ENCODE data around the gene HIBCH.
"Not testable (repeated sequence)": the region's sequence is repeated elsewhere in the genome, so short reads cannot be mapped to it uniquely, and the experiment has no call there.

Gene HIBCH

DNA sequence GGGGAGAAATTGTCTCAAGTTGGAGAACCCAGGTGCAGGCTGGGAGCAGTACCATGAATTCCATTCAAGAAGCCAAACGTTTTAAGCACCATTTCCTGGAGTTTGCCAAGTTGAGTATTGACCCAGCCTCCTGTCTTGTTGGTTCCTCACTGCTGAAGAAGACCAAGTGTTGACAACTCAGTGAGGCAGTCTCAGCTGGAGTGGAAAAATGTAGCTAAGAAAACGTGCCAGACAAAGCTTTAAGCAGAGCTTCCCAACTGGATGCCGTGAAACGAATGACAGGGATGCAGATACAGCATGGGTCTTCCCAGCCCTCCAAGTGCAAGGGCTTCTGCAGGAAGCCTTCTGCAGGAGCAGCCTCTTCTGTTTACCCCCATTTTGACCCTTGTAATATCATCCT, 23.0 kb upstream of the HIBCH start:
- no peak for DNase-seq

DNA sequence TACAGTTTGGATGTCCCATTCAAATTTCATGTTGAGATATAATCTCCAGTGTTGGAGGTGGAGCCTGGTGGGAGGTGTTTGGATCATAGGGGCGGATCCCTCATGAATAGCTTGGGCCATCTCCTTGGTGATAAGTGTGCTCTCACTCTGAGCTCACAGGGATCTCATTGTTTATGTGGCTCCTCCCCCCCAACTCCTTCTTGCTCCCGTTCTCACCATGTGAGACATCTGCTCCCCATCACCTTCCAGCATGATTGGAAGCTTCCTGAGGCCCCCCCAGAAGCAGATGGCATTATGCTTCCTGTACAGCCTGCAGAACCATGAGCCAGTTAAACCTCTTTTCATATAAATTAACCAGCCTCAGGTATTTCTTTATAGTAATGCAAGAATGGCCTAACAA, 20.7 kb upstream of the HIBCH start:
- DNase-seq: no peak

DNA sequence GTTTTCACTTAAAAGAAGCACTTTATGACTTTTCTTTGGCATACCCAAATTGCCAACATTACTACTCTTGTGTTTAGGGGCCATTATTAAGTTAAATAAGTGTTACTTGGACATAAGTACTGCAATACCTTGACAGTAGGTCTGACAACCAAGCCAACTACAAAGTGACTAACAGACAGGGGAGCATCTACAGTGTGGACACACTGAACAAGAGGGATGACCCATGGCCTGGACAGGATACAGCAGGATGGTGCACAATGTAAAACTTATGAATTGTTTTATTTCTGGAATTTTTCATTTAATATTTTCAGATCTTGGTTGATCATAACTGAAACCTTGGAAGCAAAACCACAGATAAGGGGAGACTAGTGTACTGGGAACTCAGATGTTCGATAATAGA, 19.8 kb upstream of the HIBCH start:
- no peak for DNase-seq

DNA sequence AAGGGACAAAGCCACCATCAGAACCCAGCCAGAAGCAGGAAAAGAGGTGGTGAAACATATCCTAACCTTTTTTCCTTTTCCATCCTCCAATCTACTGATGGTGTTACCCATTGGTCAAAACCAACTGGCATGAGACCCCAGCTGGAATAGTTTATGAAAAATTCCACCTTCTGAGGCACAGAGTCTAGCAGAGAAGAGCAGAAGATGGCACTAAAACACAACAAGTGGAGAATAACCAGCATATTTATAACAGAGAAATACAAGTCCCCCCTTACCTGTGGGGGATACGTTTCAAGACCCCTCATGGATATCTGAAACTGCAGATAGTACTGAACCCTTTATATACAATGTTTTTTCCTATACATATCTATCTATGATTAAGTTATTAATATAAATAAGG, 18.8 kb upstream of the HIBCH start:
- DNase-seq: no peak

- no peak for DNase-seq
Observed at GRCh38 chr2:190336420-190336819, 16.8 kb upstream of the HIBCH start.

DNA sequence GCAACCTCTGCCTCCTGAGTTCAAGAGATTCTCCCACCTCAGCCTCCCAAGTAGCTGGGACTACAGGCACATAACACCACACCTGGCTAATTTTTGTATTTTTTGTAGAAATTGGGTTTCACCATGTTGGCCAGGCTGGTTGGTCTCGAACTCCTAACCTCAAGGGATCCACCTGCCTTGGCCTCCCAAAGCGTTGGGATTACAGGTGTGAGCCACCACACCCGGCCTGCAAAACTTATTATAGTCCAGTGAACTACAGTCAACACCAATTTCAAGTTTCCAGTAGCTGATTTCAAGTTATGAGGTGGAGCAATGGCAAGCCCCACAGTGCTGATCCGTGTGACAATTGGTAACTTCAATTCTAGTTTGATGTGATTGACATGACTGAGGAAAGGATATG, 16.0 kb upstream of the HIBCH start:
- DNase-seq: not testable (repeated sequence)

GRCh38 chr2:190335225-190335559, 15.6 kb upstream of the HIBCH start:
- DNase-seq: no peak

GRCh38 chr2:190334479-190335224, 15.0 kb upstream of the HIBCH start:
- DNase-seq: no peak

- DNase-seq: no peak
Observed at GRCh38 chr2:190333928-190334327, 14.3 kb upstream of the HIBCH start.

DNA sequence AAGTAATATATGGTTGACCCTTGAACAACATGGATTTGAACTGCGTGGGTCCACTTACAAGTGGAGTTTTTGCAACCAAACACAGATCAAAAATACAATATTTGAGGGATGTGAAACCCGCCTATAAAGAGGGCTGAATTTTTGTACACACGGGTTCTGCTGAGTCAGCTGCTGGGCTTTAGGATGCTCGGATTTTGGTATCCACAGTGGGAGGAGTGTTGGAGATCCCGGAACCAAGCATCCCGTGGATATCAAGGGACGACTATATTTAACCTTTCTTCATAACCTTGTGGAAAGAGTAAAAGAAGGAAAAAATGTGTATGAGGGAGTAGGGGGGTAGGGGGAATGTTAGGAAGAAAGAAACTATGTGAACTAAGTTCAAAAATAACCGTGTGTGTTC, 13.8 kb upstream of the HIBCH start:
- no peak for DNase-seq

- no peak for DNase-seq
Observed at GRCh38 chr2:190328573-190329147, 9.0 kb upstream of the HIBCH start.

GRCh38 chr2:190327867-190328572, 8.4 kb upstream of the HIBCH start:
- no peak for DNase-seq

GRCh38 chr2:190325588-190325987, 6.0 kb upstream of the HIBCH start:
- DNase-seq: no peak

- no peak for DNase-seq
Observed at GRCh38 chr2:190323406-190323805, 3.8 kb upstream of the HIBCH start.

GRCh38 chr2:190320696-190321095, 1.1 kb upstream of the HIBCH start:
- no peak for DNase-seq

- no peak for DNase-seq
Observed at GRCh38 chr2:190318931-190319554, 583 bp downstream of the HIBCH start.

DNA sequence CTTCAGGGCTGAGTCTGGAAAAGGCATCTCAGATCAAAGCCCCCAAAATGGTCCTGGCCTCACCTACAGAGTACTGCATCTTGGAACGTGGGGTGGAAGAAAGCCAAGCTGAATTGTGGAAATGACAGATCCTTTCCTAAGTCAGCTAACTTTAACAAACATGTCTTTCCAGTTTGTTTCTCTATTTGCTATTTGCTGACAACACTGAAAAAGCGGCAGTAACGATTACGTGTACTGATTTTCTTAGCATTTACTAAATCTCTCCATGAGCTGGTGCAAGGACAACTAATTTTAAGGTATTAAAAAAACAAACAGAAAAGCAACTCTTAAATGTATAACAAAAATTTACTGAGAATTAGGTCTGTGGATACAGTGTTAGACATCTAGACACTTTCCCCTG, 1.1 kb downstream of the HIBCH start:
- no peak for DNase-seq

GRCh38 chr2:190315273-190315672, 4.4 kb downstream of the HIBCH start:
- DNase-seq: no peak

GRCh38 chr2:190313880-190314279, 5.7 kb downstream of the HIBCH start:
- DNase-seq: no peak

GRCh38 chr2:190312635-190313025, 7.0 kb downstream of the HIBCH start:
- DNase-seq: not testable (repeated sequence)

DNA sequence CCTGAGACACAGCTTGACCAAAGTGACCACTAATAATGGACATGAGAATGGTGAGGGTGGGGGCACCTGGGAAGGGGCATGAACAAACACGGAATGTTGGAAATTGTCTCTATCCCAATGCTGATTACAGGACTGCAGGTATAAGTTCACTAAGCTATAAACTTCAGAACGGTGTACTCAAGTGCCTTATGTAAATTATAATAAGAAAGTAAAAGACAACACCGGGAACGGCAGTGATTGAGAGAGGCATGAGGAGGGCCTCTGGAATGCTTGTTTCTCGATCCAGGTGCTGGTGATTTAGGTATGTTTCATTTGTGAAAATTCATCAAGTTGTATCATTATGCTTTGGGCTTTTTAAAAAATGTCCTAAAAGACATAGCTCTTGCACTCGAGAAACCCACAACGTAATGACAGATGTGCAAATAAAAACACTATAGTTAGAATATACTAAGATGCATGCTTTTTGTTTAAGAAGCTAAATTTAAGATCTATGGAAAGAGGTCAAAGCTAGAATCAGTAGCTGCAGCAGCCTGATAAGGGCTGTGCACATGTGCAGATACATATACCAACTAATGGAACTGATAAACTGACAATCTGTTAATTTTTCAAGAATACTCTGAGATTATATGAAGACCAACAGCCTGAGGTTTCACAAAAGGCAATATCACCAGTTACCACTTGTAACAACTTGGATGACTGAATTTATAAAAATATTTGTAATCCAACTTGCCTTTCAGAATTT, 7.6 kb downstream of the HIBCH start:
- DNase-seq: no peak

- no peak for DNase-seq
Observed at GRCh38 chr2:190308031-190308430, 11.6 kb downstream of the HIBCH start.

DNA sequence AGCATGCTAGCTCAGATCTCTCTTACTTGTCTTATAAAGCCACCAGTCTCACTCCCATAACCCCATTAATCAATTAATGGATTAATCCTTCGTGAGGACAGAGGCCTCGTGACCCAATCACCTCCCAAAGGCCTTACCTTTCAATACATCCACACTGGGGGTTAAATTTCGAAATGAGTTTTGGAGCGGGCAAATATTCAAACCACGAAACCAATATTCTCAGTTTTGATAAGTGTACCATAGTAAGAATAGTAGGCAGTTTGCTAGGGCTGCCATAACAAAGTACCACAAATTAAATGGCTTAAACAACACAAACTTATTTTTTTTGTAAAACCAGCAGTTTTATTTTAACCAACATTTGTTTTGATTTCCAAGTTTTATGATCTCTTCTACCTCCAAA, 15.2 kb downstream of the HIBCH start:
- no peak for DNase-seq
